Mucosa of descending colon (tissue), 3 donors: Measurements from ENCODE around the gene SIX5. TPM values are rescaled to one million over a fixed set of nuclear protein-coding genes. Genes with fewer than 3 reads are reported as not detected.

ENCODE experiments used
- ATAC-seq: fragments of 200-7000 bp; cut with Tn5 transposase; one replicate; pipeline ENCODE4 v1.9.1; 2020; ENCODE audit warnings: mild to moderate bottlenecking, moderate library complexity
- DNase-seq, 3 donors: peaks; one replicate each; pipeline ENCODE4 v3.0.0-alpha.2; 2020
- H3K36me3 ChIP-seq: fragments of 200-600 bp; one replicate; pipeline ENCODE4 v1.8.0; 2021; ENCODE audit warnings: low read depth, mild to moderate bottlenecking
- H3K4me1 ChIP-seq: fragments of 200-600 bp; one replicate; pipeline ENCODE4 v1.8.0; 2021; ENCODE audit warnings: low read depth, mild to moderate bottlenecking
- H3K4me3 ChIP-seq: fragments of 200-600 bp; one replicate; pipeline ENCODE4 v1.8.0; 2021; ENCODE audit warnings: mild to moderate bottlenecking
- H3K9me3 ChIP-seq: fragments of 200-600 bp; one replicate; pipeline ENCODE4 v1.8.0; 2021; ENCODE audit warnings: mild to moderate bottlenecking
- intact Hi-C, 2 donors: fragments of 100-400 bp; cut with DNase I in 1 of 2; cut with micrococcal nuclease in 1 of 2; formaldehyde crosslinking; loops; one replicate each; pipeline versions ENCODE4 v1.11.0 to v1.11.1; 2022; cut with DNase I, micrococcal nuclease
- total RNA-seq, 3 donors: library from RNA; stranded (reverse); fragmentation: NEBNext Ultra II Directional in 2 of 3; extraction: Animal tissue kit (Norgen Biotek cat#: 25700) in 2 of 3; gene quantifications; one replicate each; pipeline versions ENCODE4 v1.2.1 to v1.2.4, GENCODE V29; 2021 to 2023
- TF ChIP-seq, protein P1 (sequence below): fragments of 200-600 bp; IDR thresholded peaks from one replicate; pipeline ENCODE4 v1.8.0; 2022; ENCODE audit warnings: antibody characterized with exemption, mild to moderate bottlenecking
- donor health status: DM: no; HTN: no; CAD: no; lungs with moderate emphysema.
- donor health status: DM: no; HTN: no; CAD: no.
- donor health status: DM: no; HTN: yes; CAD: no.

SIX5 gene
- total RNA-seq, 3 donors from 2014 or later: 9.6 to 35.6 (median 11.1) TPM

DNA sequence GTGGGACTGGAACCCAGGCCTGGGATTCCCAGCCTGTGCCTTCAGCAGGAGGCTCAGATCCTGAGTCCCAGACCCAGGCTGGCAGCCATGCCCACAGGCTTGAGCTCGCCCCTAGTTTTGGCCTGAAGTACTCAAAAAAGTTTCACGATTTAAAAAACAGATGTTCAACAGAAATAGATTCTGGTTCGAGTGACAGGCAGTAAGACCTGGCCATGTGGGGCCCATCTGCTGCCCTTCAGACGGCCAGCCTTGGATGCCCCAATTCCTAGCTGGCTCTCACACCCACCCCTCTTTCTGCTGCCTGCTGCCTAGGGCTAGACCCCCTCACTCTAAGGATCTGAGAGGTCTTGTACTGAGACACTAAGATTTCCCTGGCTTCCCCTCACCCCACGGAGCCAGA lies 16.0 kb upstream of the SIX5 start:
- H3K4me1 ChIP-seq: peaks cover 9% of the 10 kb centered on the region
- DNase-seq (no peak), ATAC-seq (no peak)
- H3K4me3 ChIP-seq: no peak overlapping the region
- intact Hi-C loops: no loop called here
- TF ChIP-seq, protein P1, sequence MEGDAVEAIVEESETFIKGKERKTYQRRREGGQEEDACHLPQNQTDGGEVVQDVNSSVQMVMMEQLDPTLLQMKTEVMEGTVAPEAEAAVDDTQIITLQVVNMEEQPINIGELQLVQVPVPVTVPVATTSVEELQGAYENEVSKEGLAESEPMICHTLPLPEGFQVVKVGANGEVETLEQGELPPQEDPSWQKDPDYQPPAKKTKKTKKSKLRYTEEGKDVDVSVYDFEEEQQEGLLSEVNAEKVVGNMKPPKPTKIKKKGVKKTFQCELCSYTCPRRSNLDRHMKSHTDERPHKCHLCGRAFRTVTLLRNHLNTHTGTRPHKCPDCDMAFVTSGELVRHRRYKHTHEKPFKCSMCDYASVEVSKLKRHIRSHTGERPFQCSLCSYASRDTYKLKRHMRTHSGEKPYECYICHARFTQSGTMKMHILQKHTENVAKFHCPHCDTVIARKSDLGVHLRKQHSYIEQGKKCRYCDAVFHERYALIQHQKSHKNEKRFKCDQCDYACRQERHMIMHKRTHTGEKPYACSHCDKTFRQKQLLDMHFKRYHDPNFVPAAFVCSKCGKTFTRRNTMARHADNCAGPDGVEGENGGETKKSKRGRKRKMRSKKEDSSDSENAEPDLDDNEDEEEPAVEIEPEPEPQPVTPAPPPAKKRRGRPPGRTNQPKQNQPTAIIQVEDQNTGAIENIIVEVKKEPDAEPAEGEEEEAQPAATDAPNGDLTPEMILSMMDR: no peak
- H3K9me3 ChIP-seq: no peaks in the 10 kb centered on the region
- H3K36me3 ChIP-seq: peaks cover 3% of the 10 kb centered on the region

DNA sequence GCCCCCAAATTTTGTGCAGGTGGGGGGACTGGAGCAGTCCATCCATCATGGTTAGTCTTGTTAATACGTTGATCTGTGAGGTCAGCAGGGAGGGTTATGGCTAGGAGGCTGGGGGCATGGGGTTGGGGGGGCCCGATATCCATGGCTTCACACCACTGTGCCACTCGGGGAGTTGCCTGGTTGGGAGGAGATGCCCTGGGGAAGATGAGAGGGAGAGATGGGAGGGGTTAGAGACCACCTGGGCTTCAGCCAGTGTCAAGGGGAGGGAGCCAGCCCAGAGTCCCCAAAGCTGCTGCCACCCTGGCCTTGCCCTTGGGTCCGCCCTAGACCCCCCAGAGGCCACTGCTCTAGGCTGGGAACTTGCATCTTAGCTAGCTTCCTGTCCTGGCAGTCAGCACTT lies 15.0 kb upstream of the SIX5 start:
- TF ChIP-seq, protein P1: no peak
- Histone ChIP-seq H3K36me3 (peaks cover 3% of the 10 kb centered on the region), H3K4me3 (no peak overlapping the region), H3K4me1 (peaks cover 15% of the 10 kb centered on the region), H3K9me3 (no peaks in the 10 kb centered on the region)
- DNase-seq: no peak
- intact Hi-C loops: no loop called here
- ATAC-seq: no peak

DNA sequence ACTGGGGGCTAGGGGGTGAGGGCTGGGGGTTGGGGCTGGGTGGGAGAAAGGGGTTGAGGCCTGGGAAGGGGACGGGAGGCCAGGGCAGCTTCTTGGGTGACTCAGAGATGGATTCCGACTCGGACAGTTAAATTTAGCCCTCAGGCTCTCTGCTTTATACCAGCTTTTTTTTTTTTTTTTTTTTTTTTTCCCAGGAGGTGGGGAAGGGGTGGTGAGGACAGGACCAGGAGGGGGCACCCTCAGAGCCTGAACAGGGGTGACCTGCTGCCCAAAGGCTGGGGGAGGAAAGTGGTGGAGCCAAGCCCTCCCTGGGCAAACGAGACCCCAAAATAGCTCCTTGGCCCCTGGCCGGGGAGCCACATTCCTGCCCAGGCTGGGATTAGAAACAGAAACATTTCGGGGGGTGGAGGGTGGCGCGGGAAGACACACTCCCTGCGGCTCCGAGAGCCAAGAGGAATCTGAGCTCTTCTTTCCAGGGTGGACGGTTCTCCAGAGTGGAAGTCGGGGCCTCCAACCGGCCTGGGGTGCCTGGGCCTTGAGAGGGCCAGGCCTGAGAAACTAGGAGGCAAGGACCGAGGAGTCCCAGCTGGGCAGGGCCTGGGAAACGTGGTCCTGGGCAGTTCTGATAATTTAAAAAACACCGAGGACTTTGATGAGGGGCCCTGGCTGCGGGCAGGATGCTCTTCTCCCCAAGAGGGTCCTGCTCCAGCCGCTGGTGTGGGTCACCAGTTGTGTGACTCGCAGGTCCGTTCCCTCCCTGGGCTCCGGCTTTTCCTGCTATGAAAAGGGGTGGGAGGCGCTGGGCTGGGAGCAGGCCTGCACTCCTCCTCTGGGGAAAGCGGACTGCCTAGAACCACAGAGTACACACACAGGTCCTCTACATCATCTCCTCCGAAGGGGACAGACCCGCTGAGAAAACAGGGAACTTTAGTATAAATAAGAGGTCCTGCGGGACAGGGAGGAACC lies 14.1 kb upstream of the SIX5 start:
- peaks cover 3% of the 10 kb centered on the region for H3K36me3 ChIP-seq
- TF ChIP-seq, protein P1: no peak
- DNase-seq (no peak), ATAC-seq (no peak)
- no peaks in the 10 kb centered on the region for H3K9me3 ChIP-seq
- H3K4me1 ChIP-seq: peaks cover 18% of the 10 kb centered on the region
- H3K4me3 ChIP-seq: no peak overlapping the region
- intact Hi-C loops: no loop called here

DNA sequence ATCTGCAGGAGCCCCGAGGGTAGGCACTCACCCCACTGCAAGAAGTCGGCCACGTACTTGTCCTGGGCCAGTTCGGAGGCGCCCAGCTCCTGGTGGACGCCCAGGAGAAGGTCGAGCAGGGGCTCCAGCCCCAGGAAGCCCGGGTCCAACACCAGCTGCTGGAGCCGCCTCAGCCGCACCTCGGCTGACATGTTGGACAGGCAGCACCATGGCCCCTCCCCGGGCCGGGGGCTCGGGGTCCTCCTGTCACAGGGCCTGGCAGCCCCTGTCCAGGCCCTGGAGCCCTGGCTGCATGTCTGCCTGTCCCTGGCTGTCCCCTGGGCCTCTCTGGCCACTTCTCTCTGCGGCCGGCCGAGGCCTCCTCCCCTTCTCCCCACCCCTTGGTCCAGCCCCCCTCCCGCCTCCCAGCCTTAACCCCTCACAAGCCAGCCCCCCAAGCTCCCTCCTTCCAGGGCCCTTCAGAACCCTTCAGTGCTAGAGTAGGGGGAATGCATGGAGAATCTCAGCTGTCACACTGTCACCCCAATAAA lies 13.2 kb upstream of the SIX5 start, which contains the start of gene DMPK:
DMPK (minus strand) TSS at position 329 of the 530 bp plus-strand sequence; CDS start at position 191, 138 bp downstream.
- H3K36me3 ChIP-seq: peaks cover 3% of the 10 kb centered on the region
- DNase-seq (no peak), ATAC-seq (no peak)
- H3K4me1 ChIP-seq: peaks cover 18% of the 10 kb centered on the region
- TF ChIP-seq, protein P1: no peak
- H3K9me3 ChIP-seq: no peaks in the 10 kb centered on the region
- no peak within 1 kb of the TSS for H3K4me3 ChIP-seq
- intact Hi-C loops: no loop called here

DNA sequence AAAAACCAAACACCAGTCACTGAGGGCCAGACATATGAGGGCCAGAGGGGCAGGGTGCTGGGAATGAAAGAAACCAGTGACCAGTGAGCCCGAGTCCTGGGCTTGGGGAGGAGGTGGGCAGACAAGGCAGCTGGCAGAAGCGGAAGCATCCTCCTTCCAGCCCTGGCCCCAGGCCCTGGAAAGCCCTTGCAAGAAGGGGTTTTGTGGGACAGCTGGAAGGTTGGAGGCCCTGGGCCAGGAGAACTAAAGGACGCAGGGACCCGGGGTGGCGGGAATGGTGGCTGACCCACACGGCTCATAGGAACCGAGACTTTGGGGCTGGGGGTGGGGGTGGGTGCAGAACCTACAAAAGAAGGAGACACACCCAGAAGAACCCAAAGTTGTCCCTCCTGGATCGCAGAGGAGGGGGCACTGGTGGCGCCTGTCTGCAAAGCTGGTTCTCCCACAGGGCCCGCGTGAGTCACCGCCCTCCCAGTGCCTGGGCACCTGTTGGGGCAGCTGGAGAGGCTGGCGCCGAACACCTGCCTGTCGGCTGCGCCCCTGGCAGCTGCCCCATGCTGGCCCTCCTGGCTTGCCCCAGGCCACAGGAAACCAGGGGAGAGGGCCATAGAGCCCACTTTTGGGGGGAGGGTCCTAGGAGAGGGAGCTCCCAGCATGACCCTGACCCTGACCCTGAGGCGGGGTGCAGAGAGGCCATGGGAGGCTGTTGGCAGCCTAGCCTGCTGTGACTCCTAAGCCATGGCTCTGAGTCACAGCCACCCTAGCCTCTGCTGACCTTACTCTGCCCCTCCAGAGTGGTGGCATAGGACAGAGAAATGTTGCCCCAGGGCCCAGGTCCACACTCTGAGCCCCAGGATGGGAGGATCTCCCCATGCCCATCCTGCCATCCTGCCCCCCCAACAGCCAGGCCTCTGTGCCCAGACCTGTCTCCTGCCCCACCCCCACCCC lies 12.4 kb upstream of the SIX5 start:
- intact Hi-C loops: no loop called here
- TF ChIP-seq, protein P1: no peak
- Histone ChIP-seq H3K9me3 (no peaks in the 10 kb centered on the region), H3K36me3 (peaks cover 3% of the 10 kb centered on the region), H3K4me1 (peaks cover 18% of the 10 kb centered on the region), H3K4me3 (no peak overlapping the region)
- DNase-seq: peak in 1 of 3 donors; percentile 71
- peak; percentile 44 for ATAC-seq
